ENCODE data around the gene CSTF3.
A peak's percentile ranks its signal among the peaks of the same experiment; 100 is the strongest.

Gene CSTF3

DNA sequence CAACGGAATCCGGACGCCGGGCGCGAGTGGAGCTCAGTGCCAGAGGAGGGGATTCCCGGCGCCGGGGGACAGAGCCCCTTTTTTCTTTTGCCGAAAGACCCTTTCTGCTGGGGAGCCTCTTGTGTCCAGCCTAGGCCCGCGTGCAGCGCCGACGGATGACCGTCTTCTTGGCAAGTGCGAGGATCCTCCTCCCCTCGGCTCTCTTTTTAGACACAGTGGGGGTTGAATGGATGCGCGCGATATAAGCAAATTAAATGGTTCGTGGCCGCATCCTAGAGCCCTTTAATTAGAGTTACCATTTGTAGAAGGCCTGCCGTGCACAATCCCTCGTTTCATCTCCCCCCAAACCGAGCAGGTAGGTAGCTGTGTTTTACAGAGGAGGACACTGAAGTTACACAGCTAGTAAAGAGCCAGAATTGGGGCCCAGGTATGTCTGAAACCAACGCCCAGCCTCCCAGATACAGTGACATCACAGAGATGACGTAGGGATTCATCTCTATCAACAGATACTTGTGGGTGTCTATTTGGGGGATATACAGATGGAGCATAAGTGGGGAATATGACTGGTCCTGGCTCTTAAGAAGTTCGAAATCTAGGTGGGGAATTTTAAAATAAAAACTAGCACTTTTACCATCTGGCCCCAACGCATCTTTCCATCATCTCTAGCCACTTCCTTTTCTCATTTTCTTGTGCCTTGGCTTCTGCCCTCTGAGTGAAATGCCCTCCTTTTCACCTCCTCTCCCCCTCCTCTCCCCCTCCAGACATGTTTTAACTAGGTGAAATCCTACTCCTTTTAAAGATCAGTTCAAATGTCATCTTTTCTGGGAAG lies 121.0 kb downstream of the CSTF3 start:
- peak; percentile 32 for DNase-seq

GRCh38 chr11:33039274-33040032 lies 121.8 kb downstream of the CSTF3 start, which contains the start of gene TCP11L1:
Gene TCP11L1 (plus strand): TSS chr11:33039572. CDS start chr11:33043774, 4,202 bp downstream.
- peak; percentile 95 for DNase-seq

DNA sequence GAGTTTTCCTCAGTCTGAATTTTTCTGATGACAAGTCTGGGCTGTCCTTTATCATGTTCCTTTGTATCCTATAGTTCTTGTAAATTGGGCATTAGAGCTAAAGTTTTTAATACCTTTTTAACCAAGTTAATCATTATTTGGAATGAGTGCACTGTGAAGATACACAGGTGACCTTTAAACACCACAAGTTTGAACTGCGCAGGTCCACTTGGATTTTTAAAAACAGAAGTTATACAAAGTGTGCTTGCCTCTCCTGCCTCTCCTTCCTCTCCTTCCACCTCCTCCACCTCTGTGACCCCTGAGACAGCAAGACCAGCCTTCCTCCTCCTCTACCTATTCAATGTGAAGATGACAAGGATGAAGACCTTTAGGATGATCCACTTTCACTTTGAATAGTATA lies 126.3 kb downstream of the CSTF3 start:
- no peak for DNase-seq
